H9 (cell line): ENCODE measurements around the gene NBPF11. TPM values are rescaled to one million over a fixed set of nuclear protein-coding genes. Genes with fewer than 3 reads are reported as not detected.

ENCODE experiments used
- DNase-seq: peaks from one replicate; pipeline ENCODE4 v3.0.0-alpha.2; 2017
- H2AFZ ChIP-seq: one replicate; pipeline ENCODE4 v1.6.1; 2013; ENCODE audit warnings: mild to moderate bottlenecking, low read length, control low read depth, moderate library complexity
- H2AK5ac ChIP-seq: 2 replicates; pipeline ENCODE4 v1.6.1; 2013; ENCODE audit warnings: low read length, control low read depth, mixed read lengths; ENCODE audit not compliant: insufficient read length
- H2BK120ac ChIP-seq: one replicate; pipeline ENCODE4 v1.6.1; 2013; ENCODE audit warnings: low read depth, mild to moderate bottlenecking, low read length, control low read depth, inconsistent platforms; ENCODE audit not compliant: poor library complexity, severe bottlenecking
- H2BK12ac ChIP-seq: 2 replicates; pipeline ENCODE4 v1.6.1; 2013; ENCODE audit warnings: low read length, control low read depth, mixed read lengths, low read depth; ENCODE audit not compliant: insufficient read length
- H2BK15ac ChIP-seq: 2 replicates; pipeline ENCODE4 v1.6.1; 2013; ENCODE audit warnings: low read depth, low read length, control low read depth
- H2BK20ac ChIP-seq: one replicate; pipeline ENCODE4 v1.6.1; 2013; ENCODE audit warnings: low read depth, mild to moderate bottlenecking, low read length, control low read depth, inconsistent platforms; ENCODE audit not compliant: poor library complexity, severe bottlenecking
- H2BK5ac ChIP-seq: 2 replicates; pipeline ENCODE4 v1.6.1; 2013; ENCODE audit warnings: low read length, control low read depth, mixed read lengths; ENCODE audit not compliant: insufficient read length
- H3K14ac ChIP-seq: 2 replicates; pipeline ENCODE4 v1.6.1; 2013; ENCODE audit warnings: low read length, control low read depth; ENCODE audit not compliant: insufficient read depth
- H3K18ac ChIP-seq: 2 replicates; pipeline ENCODE4 v1.6.1; 2013; ENCODE audit warnings: low read depth, mild to moderate bottlenecking, mixed read lengths, low read length, control low read depth; ENCODE audit not compliant: insufficient read length
- H3K23ac ChIP-seq: 2 replicates; pipeline ENCODE4 v1.6.1; 2013; ENCODE audit warnings: low read length, control low read depth, mixed read lengths, low read depth; ENCODE audit not compliant: insufficient read length
- H3K23me2 ChIP-seq: 2 replicates; pipeline ENCODE4 v1.6.1; 2013; ENCODE audit warnings: low read depth, mild to moderate bottlenecking, mixed read lengths, low read length, control low read depth; ENCODE audit not compliant: insufficient read length, poor library complexity, severe bottlenecking
- H3K27ac ChIP-seq: 2 replicates; pipeline ENCODE4 v1.5.1; 2013; ENCODE audit warnings: low read length, control low read depth, mixed read lengths, low read depth; ENCODE audit not compliant: insufficient read length
- H3K27me3 ChIP-seq: 2 replicates; pipeline ENCODE4 v1.6.1; 2013; ENCODE audit warnings: low read length, control low read depth, inconsistent platforms; ENCODE audit not compliant: insufficient read depth
- H3K4ac ChIP-seq: 2 replicates; pipeline ENCODE4 v1.6.1; 2013; ENCODE audit warnings: low read depth, mild to moderate bottlenecking, control low read depth, inconsistent platforms, low read length, moderate library complexity
- H3K4me1 ChIP-seq: 2 replicates; pipeline ENCODE4 v1.6.1; 2013; ENCODE audit warnings: low read length, control low read depth, inconsistent platforms; ENCODE audit not compliant: insufficient read depth
- H3K4me2 ChIP-seq: 2 replicates; pipeline ENCODE4 v1.6.1; 2013; ENCODE audit warnings: low read length, control low read depth, mixed read lengths; ENCODE audit not compliant: insufficient read length, insufficient read depth
- H3K56ac ChIP-seq: 2 replicates; pipeline ENCODE4 v1.6.1; 2013; ENCODE audit warnings: low read depth, mild to moderate bottlenecking, mixed read lengths, low read length, control low read depth; ENCODE audit not compliant: insufficient read length
- H3K79me1 ChIP-seq: 2 replicates; pipeline ENCODE4 v1.6.1; 2013; ENCODE audit warnings: low read depth, mild to moderate bottlenecking, moderate library complexity, low read length, control low read depth, inconsistent platforms; ENCODE audit not compliant: insufficient read depth, poor library complexity, severe bottlenecking
- H3K79me2 ChIP-seq: 2 replicates; pipeline ENCODE4 v1.6.1; 2013; ENCODE audit warnings: low read length, control low read depth, inconsistent platforms; ENCODE audit not compliant: insufficient read depth
- H3K9ac ChIP-seq: 2 replicates; pipeline ENCODE4 v1.6.1; 2013; ENCODE audit warnings: low read length, control low read depth, mixed read lengths; ENCODE audit not compliant: insufficient read length; ENCODE audit errors: extremely low read depth
- H3K9me3 ChIP-seq: one replicate; pipeline ENCODE4 v1.6.1; 2013; ENCODE audit warnings: low read depth, low read length, inconsistent platforms; ENCODE audit not compliant: control insufficient read depth
- H3T11ph ChIP-seq: one replicate; pipeline ENCODE4 v1.6.1; 2013; ENCODE audit warnings: mild to moderate bottlenecking, low read length, control low read depth, inconsistent platforms
- H4K20me1 ChIP-seq: one replicate; pipeline ENCODE4 v1.6.1; 2013; ENCODE audit not compliant: control insufficient read depth, insufficient read length, insufficient read depth
- H4K5ac ChIP-seq: 2 replicates; pipeline ENCODE4 v1.6.1; 2013; ENCODE audit warnings: low read depth, mild to moderate bottlenecking, mixed read lengths, low read length, control low read depth; ENCODE audit not compliant: insufficient read length
- H4K8ac ChIP-seq: replicated peaks from 2 replicates; pipeline ENCODE4 v1.6.1; 2013; ENCODE audit warnings: low read length, control low read depth, mixed read lengths, low read depth; ENCODE audit not compliant: insufficient read length
- H4K91ac ChIP-seq: 2 replicates; pipeline ENCODE4 v1.6.1; 2013; ENCODE audit warnings: low read depth, mild to moderate bottlenecking, moderate library complexity, mixed read lengths, low read length, control low read depth; ENCODE audit not compliant: insufficient read length
- H3K27ac Mint-ChIP-seq, 3 experiments: 2 replicates in 2 of 3; 3 replicates in 1 of 3; pipeline ENCODE4 v1.8.0; 2020 to 2021; ENCODE audit warnings: mixed read lengths in 3 of 3, mild to moderate bottlenecking in 1 of 3, moderate library complexity in 1 of 3
- H3K27me3 Mint-ChIP-seq: 2 replicates; pipeline ENCODE4 v1.8.0; 2021; ENCODE audit warnings: low read depth, mild to moderate bottlenecking, moderate library complexity, mixed read lengths
- H3K36me3 Mint-ChIP-seq, 3 experiments: 2 replicates in 2 of 3; 3 replicates in 1 of 3; pipeline ENCODE4 v1.8.0; 2020 to 2021; ENCODE audit warnings: low read depth in 3 of 3, mixed read lengths in 3 of 3; ENCODE audit not compliant: insufficient read depth in 1 of 3
- H3K4me1 Mint-ChIP-seq, 2 experiments: 2 replicates each; pipeline ENCODE4 v1.8.0; 2020; ENCODE audit warnings: mixed read lengths in 2 of 2
- H3K4me3 Mint-ChIP-seq, 2 experiments: 2 replicates in 1 of 2; 3 replicates in 1 of 2; pipeline ENCODE4 v1.8.0; 2020 to 2021; ENCODE audit warnings: mild to moderate bottlenecking in 2 of 2, mixed read lengths in 2 of 2, moderate library complexity in 1 of 2
- H3K9me3 Mint-ChIP-seq, 2 experiments: 2 replicates in 1 of 2; 3 replicates in 1 of 2; pipeline ENCODE4 v1.8.0; 2020; ENCODE audit warnings: mild to moderate bottlenecking in 2 of 2, mixed read lengths in 2 of 2, moderate library complexity in 1 of 2
- WGBS: extraction: QIAGEN DNeasy Blood & Tissue Kit; methylation state at CpG from one replicate; pipeline ENCODE4 v1.1.7; 2013; ENCODE audit warnings: missing lambda C conversion rate, low lambda C conversion rate, mixed read lengths; ENCODE audit not compliant: insufficient read length; ENCODE audit errors: extremely low coverage; 5-methylcytosine and 5-hydroxymethylcytosine counted together
- total RNA-seq: library from RNA; stranded (reverse); gene quantifications from 2 replicates; pipeline ENCODE4 v1.2.1, GENCODE V29; 2021
- TF ChIP-seq, protein P1 (sequence below): fragments of 200-600 bp; sonication (generic); conservative IDR thresholded peaks from 3 replicates; pipeline ENCODE4 v1.8.0; 2021; ENCODE audit warnings: antibody characterized with exemption, mild to moderate bottlenecking

Gene NBPF11
- total RNA-seq, 1 experiment from 2014 or later, result 9.2 TPM

DNA sequence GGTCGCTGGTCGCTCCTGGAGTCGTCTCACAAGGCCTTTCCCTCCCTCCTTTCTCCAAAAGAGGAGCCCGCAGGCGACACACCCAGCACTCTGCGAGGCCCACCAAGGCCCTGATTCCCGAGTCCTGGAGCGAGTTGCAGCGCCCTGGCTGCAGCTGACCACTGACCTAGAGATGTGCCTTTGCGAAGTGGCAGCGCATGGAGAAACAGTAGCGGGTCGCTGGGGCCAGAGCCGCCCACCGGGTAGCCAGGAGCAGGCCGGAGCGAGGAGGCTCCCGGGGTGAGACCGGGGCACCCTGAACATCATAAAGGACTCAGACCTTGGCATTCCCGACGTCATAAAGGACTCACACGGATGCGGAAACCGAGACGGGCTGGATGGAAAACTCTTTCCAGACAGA, 10.3 kb upstream of the NBPF11 start:
- no peak overlapping the region for H3K4ac ChIP-seq
- H3K23ac ChIP-seq, result no peak overlapping the region
- H4K91ac ChIP-seq, result no peak overlapping the region
- H3K27ac ChIP-seq, result no peak overlapping the region
- no peak overlapping the region for H3K14ac ChIP-seq
- H2BK120ac ChIP-seq, result no peak overlapping the region
- no peak overlapping the region for H2BK12ac ChIP-seq
- no peak overlapping the region for H3T11ph ChIP-seq
- H3K27me3 ChIP-seq, result no peaks in the 10 kb centered on the region
- Mint-ChIP-seq H3K36me3 (peaks cover 0 to 2% (median 0%) of the 10 kb centered on the region in 3 experiments; a peak in 1 of 7 replicates), H3K4me1 (peaks cover 18 to 21% of the 10 kb centered on the region in 2 experiments), H3K9me3 (no peaks in the 10 kb centered on the region; a peak in 1 of 5 replicates), H3K4me3 (no peak overlapping the region), H3K27ac (no peak overlapping the region), H3K27me3 (no peaks in the 10 kb centered on the region; the same call in 1 of the 2 replicates)
- no peak overlapping the region for H4K5ac ChIP-seq
- H3K23me2 ChIP-seq, result no peaks in the 10 kb centered on the region
- H3K4me1 ChIP-seq, result peaks cover 2% of the 10 kb centered on the region; the same call in 1 of the 2 replicates
- H3K9me3 ChIP-seq, result no peaks in the 10 kb centered on the region
- peak; percentile 28 for DNase-seq
- no peak overlapping the region for H3K4me2 ChIP-seq
- no peak overlapping the region for H3K56ac ChIP-seq
- no peak overlapping the region for H2BK15ac ChIP-seq
- H3K18ac ChIP-seq, result no peak overlapping the region
- H3K79me1 ChIP-seq, result no peaks in the 10 kb centered on the region
- TF ChIP-seq, protein P1, sequence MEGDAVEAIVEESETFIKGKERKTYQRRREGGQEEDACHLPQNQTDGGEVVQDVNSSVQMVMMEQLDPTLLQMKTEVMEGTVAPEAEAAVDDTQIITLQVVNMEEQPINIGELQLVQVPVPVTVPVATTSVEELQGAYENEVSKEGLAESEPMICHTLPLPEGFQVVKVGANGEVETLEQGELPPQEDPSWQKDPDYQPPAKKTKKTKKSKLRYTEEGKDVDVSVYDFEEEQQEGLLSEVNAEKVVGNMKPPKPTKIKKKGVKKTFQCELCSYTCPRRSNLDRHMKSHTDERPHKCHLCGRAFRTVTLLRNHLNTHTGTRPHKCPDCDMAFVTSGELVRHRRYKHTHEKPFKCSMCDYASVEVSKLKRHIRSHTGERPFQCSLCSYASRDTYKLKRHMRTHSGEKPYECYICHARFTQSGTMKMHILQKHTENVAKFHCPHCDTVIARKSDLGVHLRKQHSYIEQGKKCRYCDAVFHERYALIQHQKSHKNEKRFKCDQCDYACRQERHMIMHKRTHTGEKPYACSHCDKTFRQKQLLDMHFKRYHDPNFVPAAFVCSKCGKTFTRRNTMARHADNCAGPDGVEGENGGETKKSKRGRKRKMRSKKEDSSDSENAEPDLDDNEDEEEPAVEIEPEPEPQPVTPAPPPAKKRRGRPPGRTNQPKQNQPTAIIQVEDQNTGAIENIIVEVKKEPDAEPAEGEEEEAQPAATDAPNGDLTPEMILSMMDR, result no peak
- H2BK5ac ChIP-seq, result no peak overlapping the region
- H3K9ac ChIP-seq, result no peak overlapping the region
- no peak overlapping the region for H4K8ac ChIP-seq
- H2AFZ ChIP-seq, result no peak overlapping the region
- H2BK20ac ChIP-seq, result no peak overlapping the region
- no CpG with 5 or more reads among the region's 25 CpGs for WGBS
- H3K79me2 ChIP-seq, result no peaks in the 10 kb centered on the region
- no peaks in the 10 kb centered on the region for H4K20me1 ChIP-seq
- H2AK5ac ChIP-seq, result no peak overlapping the region
